Esophagus squamous epithelium (tissue), 5 donors: ENCODE results near the gene RRBP1. TPM values are rescaled to one million over a fixed set of nuclear protein-coding genes. Genes with fewer than 3 reads are reported as not detected.

ENCODE experiments used
- DNase-seq: peaks from one replicate; lab custom pipeline; 2025; lab: John Stamatoyannopoulos, UW
- H3K27ac ChIP-seq, 4 donors: fragments of 200-600 bp; sonication (generic); one replicate each; pipeline ENCODE4 v1.5.1; 2016 to 2019; ENCODE audit warnings: mild to moderate bottlenecking in 1 of 4
- H3K27me3 ChIP-seq, 4 donors: fragments of 200-600 bp; sonication (generic); 1 replicate in 3 of 4; 2 replicates in 1 of 4; pipeline versions ENCODE4 v1.5.1 to v1.6.0; 2017 to 2021; ENCODE audit warnings: antibody characterized with exemption in 1 of 4
- H3K36me3 ChIP-seq, 3 donors: fragments of 200-600 bp; sonication (generic); one replicate each; pipeline ENCODE4 v1.5.1; 2016 to 2019
- H3K4me1 ChIP-seq, 3 donors: fragments of 200-600 bp; sonication (generic); one replicate each; pipeline ENCODE4 v1.5.1; 2017 to 2019
- H3K4me3 ChIP-seq, 4 donors: fragments of 200-600 bp; sonication (generic); 1 replicate in 3 of 4; 2 replicates in 1 of 4; pipeline ENCODE4 v1.5.1; 2016 to 2019; ENCODE audit warnings: mild to moderate bottlenecking in 2 of 4, moderate library complexity in 1 of 4
- H3K9me3 ChIP-seq, 3 donors: fragments of 200-600 bp; sonication (generic); one replicate each; pipeline ENCODE4 v1.5.1; 2016 to 2019
- POLR2A ChIP-seq, 4 donors: fragments of 450-650 bp; IDR thresholded peaks; one replicate each; pipeline ENCODE4 v1.6.1; 2017; ENCODE audit warnings: antibody characterized with exemption in 4 of 4, mild to moderate bottlenecking in 4 of 4, moderate library complexity in 3 of 4
- WGBS, 2 donors: methylation state at CpG; one replicate each; pipeline ENCODE4 v1.1.5; 2018; 5-methylcytosine and 5-hydroxymethylcytosine counted together
- intact Hi-C: fragments of 100-400 bp; cut with DNase I; formaldehyde crosslinking; loops from one replicate; pipeline ENCODE4 v1.15.0; 2022
- total RNA-seq, 4 donors: library from RNA; depleted of rRNA; stranded (reverse); fragments of >200 nt; gene quantifications; one replicate each; pipeline ENCODE4 v1.1.0, GENCODE V29; 2016
- TF ChIP-seq, protein P1 (sequence below), 6 experiments: fragments of 450-650 bp in 4 of 6; fragments of 200-600 bp in 2 of 6; sonication (generic) in 2 of 6; IDR thresholded peaks; one replicate each; pipeline ENCODE4 v1.5.1; 2016 to 2019; ENCODE audit warnings: antibody characterized with exemption in 6 of 6, mild to moderate bottlenecking in 4 of 6, moderate library complexity in 4 of 6
- donor health status: DM: yes; HTN: yes; CAD: no.

Gene RRBP1
- total RNA-seq, 4 donors from 2014 or later = 61.4 to 128 (median 72.7) TPM

DNA sequence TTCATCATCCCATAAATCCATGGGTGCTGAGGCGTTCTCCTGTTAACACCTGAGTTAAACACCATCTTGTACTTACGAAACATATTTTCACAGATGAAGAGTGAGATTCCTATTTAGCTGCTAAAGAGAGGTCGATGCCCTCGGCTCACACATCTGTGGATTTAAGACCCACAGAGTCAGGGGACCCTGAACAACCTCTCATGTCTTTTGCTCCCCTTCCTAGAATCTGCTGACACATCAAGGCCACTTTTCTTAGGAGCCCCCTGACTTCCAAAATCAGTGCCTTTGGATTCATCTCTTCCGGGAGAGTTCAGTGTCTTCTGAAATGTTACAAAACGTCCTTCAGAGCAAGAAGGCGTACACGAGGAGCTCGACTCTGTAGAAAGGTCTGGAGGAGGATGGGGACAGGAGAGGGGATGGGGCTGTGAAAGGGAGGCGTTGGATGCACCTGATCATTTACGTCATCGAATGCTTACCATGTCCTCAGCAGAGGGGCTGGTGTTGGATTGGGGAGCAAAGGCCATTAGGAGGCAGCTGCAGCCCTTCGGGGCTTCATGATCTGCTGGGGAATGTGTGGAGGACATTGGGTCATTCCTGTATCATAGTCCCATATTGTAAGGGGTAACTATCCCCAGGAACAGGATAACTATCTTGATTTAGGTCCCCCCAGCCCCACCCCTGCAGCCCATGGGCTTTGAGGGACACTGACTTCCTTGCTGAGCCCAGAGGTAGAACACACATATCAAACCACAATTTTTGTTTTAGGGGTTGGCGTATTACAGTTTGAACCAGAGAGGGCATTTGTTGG, 40.7 kb upstream of the RRBP1 start:
- TF ChIP-seq, protein P1, sequence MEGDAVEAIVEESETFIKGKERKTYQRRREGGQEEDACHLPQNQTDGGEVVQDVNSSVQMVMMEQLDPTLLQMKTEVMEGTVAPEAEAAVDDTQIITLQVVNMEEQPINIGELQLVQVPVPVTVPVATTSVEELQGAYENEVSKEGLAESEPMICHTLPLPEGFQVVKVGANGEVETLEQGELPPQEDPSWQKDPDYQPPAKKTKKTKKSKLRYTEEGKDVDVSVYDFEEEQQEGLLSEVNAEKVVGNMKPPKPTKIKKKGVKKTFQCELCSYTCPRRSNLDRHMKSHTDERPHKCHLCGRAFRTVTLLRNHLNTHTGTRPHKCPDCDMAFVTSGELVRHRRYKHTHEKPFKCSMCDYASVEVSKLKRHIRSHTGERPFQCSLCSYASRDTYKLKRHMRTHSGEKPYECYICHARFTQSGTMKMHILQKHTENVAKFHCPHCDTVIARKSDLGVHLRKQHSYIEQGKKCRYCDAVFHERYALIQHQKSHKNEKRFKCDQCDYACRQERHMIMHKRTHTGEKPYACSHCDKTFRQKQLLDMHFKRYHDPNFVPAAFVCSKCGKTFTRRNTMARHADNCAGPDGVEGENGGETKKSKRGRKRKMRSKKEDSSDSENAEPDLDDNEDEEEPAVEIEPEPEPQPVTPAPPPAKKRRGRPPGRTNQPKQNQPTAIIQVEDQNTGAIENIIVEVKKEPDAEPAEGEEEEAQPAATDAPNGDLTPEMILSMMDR (IDR thresholded peaks at IDR 0.05) = no peak
- TF ChIP-seq POLR2A (IDR thresholded peaks at IDR 0.05) = no peak
- Histone ChIP-seq H3K27ac (no peak overlapping the region), H3K4me3 (no peak overlapping the region), H3K27me3 (no peaks in the 10 kb centered on the region), H3K9me3 (no peaks in the 10 kb centered on the region), H3K4me1 (no peaks in the 10 kb centered on the region), H3K36me3 (no peaks in the 10 kb centered on the region)
- intact Hi-C loops = loop anchor here (10.0 kb wide), 1 partner anchor 88 kb away; no protein-coding TSS in a partner anchor
- no peak for DNase-seq
- 72 to 81% methylated on average over 9 to 14 of the region's 14 CpGs for WGBS, 2 donors

DNA sequence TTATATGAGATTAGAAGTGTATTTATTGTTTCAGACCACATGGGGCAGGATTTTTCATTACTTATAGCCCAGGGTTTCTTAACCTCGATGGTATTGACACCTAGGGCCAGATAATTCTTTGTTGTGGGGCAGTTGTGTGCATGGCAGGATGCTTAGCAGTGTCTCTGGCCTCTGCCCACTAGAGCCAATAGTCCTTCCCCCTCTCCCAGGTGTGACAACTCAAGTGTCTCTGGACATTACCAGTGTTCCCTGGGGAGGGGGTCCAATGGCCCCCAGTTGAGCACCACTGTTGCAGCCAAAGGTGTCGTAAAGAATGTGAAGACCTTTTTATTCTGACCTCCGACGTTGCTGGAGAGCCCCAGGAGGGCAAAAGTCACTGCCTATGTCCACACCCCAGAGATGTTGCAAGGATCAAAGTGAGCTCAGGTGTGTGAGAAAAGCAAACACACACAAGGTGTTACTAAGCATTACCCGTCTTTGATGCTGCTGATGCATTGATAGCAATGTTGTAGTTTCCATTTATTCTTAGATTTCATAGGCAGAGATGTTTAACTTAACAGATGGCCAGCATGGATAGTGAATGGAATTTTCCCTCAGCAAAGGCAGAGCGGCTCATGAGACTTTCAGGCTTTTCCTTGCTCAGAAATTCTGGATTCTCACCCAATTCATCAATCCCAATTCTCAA, 39.9 kb upstream of the RRBP1 start:
- Histone ChIP-seq H3K27me3 (no peaks in the 10 kb centered on the region), H3K9me3 (no peaks in the 10 kb centered on the region), H3K36me3 (no peaks in the 10 kb centered on the region), H3K4me3 (no peak overlapping the region), H3K4me1 (no peaks in the 10 kb centered on the region), H3K27ac (no peak overlapping the region)
- intact Hi-C loops = loop anchor here (10.0 kb wide), 1 partner anchor 87 kb away; no protein-coding TSS in a partner anchor
- TF ChIP-seq POLR2A (IDR thresholded peaks at IDR 0.05) = no peak
- TF ChIP-seq, protein P1 (IDR thresholded peaks at IDR 0.05) = no peak
- 56 to 58% methylated on average over 5 of the region's 6 CpGs for WGBS, 2 donors
- no peak for DNase-seq

DNA sequence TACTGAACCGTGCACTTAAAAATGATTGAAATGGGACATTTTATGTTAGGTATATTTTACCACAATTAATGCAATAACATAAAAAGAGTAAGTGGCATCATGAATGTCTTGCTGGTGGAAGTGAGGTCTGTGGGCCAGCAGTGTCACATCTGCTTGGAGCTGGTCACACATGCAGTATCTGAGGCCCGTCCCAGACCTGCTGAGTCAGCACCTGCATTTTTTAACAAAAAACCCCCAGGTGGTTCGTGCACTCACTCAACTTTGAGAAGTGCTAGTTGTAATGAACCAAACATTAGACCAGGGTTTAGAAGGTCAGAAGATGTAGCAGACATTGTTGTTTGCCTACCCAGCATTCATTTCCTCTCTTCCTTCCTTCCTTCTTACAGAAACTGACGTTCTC, 38.7 kb upstream of the RRBP1 start:
- Histone ChIP-seq H3K9me3 (no peaks in the 10 kb centered on the region), H3K4me1 (no peaks in the 10 kb centered on the region), H3K27ac (no peak overlapping the region), H3K27me3 (no peaks in the 10 kb centered on the region), H3K4me3 (no peak overlapping the region), H3K36me3 (no peaks in the 10 kb centered on the region)
- 62 to 72% methylated on average over 4 of the region's 4 CpGs for WGBS, 2 donors
- DNase-seq = no peak
- TF ChIP-seq, protein P1 (IDR thresholded peaks at IDR 0.05) = no peak
- no peak for TF ChIP-seq POLR2A (IDR thresholded peaks at IDR 0.05)
- intact Hi-C loops = loop anchor here (10.0 kb wide), 1 partner anchor 86 kb away; no protein-coding TSS in a partner anchor

DNA sequence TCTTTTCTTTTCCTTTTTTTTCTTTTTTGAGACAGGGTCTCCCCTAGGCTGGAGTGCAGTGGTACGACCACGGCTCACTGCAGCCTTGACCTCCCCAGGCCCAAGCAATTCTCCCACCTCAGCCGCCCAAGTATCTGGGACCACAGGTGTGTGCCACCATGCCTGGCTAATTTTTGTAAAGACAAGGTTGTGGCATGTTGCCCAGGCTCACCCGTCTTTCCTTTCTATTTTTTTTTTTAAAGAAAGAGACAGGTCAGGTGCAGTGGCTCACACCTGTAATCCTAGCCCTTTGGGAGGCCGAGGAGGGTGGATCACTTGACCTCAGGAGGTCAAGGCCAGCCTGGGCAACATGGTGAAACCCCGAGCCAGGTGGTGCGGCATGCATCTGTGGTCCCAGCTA, 34.3 kb upstream of the RRBP1 start:
- intact Hi-C loops = no loop called here
- H3K4me1 ChIP-seq = no peaks in the 10 kb centered on the region
- WGBS, 2 donors = 79 to 81% methylated on average over 4 to 5 of the region's 7 CpGs

More for the DNA sequence above, 34.3 kb upstream of the RRBP1 start:
- H3K27ac ChIP-seq = no peak overlapping the region
- H3K4me3 ChIP-seq = no peak overlapping the region
- H3K9me3 ChIP-seq = no peaks in the 10 kb centered on the region
- H3K36me3 ChIP-seq = no peaks in the 10 kb centered on the region
- H3K27me3 ChIP-seq = no peaks in the 10 kb centered on the region
- TF ChIP-seq POLR2A (IDR thresholded peaks at IDR 0.05) = no peak
- TF ChIP-seq, protein P1 (IDR thresholded peaks at IDR 0.05) = no peak
- DNase-seq = no peak
